ENCODE results near the gene UNK. TPM values are rescaled to one million over a fixed set of nuclear protein-coding genes. Genes with fewer than 3 reads are reported as not detected.

The UNK gene
- total RNA-seq, 4 donors from 2014 or later, result 6.9 to 69.7 (median 45.5) TPM

- Histone ChIP-seq H3K27ac (no peak overlapping the region), H3K4me3 (no peak overlapping the region), H3K36me3 (no peaks in the 10 kb centered on the region), H3K27me3 (no peaks in the 10 kb centered on the region), H3K9me3 (no peaks in the 10 kb centered on the region), H3K4me1 (peaks cover 0 to 8% of the 10 kb centered on the region in 2 donors)
- no peak for TF ChIP-seq POLR2A (IDR thresholded peaks at IDR 0.05)
- TF ChIP-seq CTCF (IDR thresholded peaks at IDR 0.05), result no peak
- intact Hi-C loops (cut with DNase I; ENCODE audit: low total_unique reads), result no loop called here
- no peak for DNase-seq
These were observed 26.6 kb downstream of the UNK start for GRCh38 chr17:75811174-75811573.

GRCh38 chr17:75812096-75813013 lies 27.7 kb downstream of the UNK start:
- no peaks in the 10 kb centered on the region for H3K36me3 ChIP-seq
- no peaks in the 10 kb centered on the region for H3K9me3 ChIP-seq
- H3K27ac ChIP-seq, result no peak overlapping the region
- DNase-seq, result no peak
- H3K27me3 ChIP-seq, result no peaks in the 10 kb centered on the region
- intact Hi-C loops (cut with DNase I; ENCODE audit: low total_unique reads), result no loop called here
- TF ChIP-seq POLR2A (IDR thresholded peaks at IDR 0.05) (no peak), CTCF (IDR thresholded peaks at IDR 0.05) (no peak)
- H3K4me1 ChIP-seq, result peaks cover 0 to 8% of the 10 kb centered on the region in 2 donors
- no peak overlapping the region for H3K4me3 ChIP-seq

GRCh38 chr17:75813081-75814020 lies 28.7 kb downstream of the UNK start:
- DNase-seq, result no peak
- H3K4me1 ChIP-seq, result peaks cover 0 to 6% of the 10 kb centered on the region in 2 donors
- H3K27ac ChIP-seq, result no peak overlapping the region
- no peak overlapping the region for H3K4me3 ChIP-seq
- no peaks in the 10 kb centered on the region for H3K9me3 ChIP-seq
- no peaks in the 10 kb centered on the region for H3K36me3 ChIP-seq
- intact Hi-C loops (cut with DNase I; ENCODE audit: low total_unique reads), result no loop called here
- no peaks in the 10 kb centered on the region for H3K27me3 ChIP-seq
- no peak for TF ChIP-seq POLR2A (IDR thresholded peaks at IDR 0.05)
- no peak for TF ChIP-seq CTCF (IDR thresholded peaks at IDR 0.05)

- DNase-seq, result no peak
- H3K4me1 ChIP-seq, result peaks cover 0 to 4% of the 10 kb centered on the region in 2 donors
- no peak for TF ChIP-seq POLR2A (IDR thresholded peaks at IDR 0.05)
- TF ChIP-seq CTCF (IDR thresholded peaks at IDR 0.05), result no peak
- H3K36me3 ChIP-seq, result no peaks in the 10 kb centered on the region
- H3K4me3 ChIP-seq, result no peak overlapping the region
- H3K27me3 ChIP-seq, result no peaks in the 10 kb centered on the region
- intact Hi-C loops (cut with DNase I; ENCODE audit: low total_unique reads), result no loop called here
- no peak overlapping the region for H3K27ac ChIP-seq
- H3K9me3 ChIP-seq, result no peaks in the 10 kb centered on the region
These were observed 29.4 kb downstream of the UNK start for GRCh38 chr17:75814021-75814395.
